ENCODE data around the gene WWOX.

Gene WWOX

DNA sequence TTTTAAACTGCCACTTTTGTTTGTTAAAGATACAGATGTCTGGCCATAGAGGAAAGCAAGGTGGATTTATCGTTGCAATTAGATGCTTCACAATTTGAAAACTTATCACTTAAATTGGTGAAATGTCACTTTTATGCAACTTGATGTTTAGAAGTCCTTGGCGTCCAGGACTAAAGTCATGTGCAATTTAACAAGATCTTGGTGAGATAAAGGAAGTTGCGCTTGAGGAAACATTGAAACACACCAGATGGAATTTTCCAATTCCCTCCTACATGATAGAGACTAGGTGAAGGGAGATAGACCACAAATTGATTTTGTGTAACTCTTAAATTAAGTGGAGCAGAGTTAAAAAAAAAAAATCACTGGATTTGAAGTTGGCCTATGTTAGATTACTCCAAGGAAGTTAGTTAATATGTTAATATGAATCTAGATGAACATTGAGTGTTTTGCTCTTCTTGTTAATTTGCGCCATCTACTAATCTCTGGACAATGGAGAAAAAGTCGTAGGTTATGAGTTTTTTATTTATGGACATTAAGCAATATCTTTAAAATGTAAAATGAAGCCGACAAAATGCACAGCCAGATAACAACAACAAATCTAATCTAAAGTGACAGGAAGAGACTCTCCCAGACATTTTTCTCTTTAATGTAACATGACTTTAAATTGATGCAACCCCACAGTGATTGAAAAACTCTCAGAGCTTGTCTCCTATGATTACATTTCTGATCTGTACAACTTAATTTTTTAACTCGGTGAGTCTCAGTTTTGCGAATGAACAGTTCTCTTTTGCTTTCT, 119.6 kb downstream of the WWOX start:
- no peaks in the 10 kb centered on the region for H3K9me3 ChIP-seq (replicated peaks; ENCODE audit: insufficient read depth, low read length)
- TF ChIP-seq EZH2phosphoT487 (IDR thresholded peaks at IDR 0.05; ENCODE audit: low read length), result no peak
- no peak for TF ChIP-seq EZH2 (optimal IDR thresholded peaks at IDR 0.05; ENCODE audit: low read depth, low read length)
- TF ChIP-seq, protein P1, sequence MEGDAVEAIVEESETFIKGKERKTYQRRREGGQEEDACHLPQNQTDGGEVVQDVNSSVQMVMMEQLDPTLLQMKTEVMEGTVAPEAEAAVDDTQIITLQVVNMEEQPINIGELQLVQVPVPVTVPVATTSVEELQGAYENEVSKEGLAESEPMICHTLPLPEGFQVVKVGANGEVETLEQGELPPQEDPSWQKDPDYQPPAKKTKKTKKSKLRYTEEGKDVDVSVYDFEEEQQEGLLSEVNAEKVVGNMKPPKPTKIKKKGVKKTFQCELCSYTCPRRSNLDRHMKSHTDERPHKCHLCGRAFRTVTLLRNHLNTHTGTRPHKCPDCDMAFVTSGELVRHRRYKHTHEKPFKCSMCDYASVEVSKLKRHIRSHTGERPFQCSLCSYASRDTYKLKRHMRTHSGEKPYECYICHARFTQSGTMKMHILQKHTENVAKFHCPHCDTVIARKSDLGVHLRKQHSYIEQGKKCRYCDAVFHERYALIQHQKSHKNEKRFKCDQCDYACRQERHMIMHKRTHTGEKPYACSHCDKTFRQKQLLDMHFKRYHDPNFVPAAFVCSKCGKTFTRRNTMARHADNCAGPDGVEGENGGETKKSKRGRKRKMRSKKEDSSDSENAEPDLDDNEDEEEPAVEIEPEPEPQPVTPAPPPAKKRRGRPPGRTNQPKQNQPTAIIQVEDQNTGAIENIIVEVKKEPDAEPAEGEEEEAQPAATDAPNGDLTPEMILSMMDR (IDR thresholded peaks at IDR 0.05; ENCODE audit: low read length), result no peak
- no peaks in the 10 kb centered on the region for H3K36me3 ChIP-seq (replicated peaks; ENCODE audit: insufficient read depth, low read length)
- no peak overlapping the region for H3K9ac ChIP-seq (ENCODE audit: low read length)
- no peak overlapping the region for H2AFZ ChIP-seq (ENCODE audit: low read length)
- no peak overlapping the region for H3K4me2 ChIP-seq (ENCODE audit: low read depth, low read length)
- no peak overlapping the region for H3K27ac ChIP-seq (ENCODE audit: low read length)
- no peaks in the 10 kb centered on the region for H4K20me1 ChIP-seq (ENCODE audit: insufficient read depth, low read length)
- no peaks in the 10 kb centered on the region for H3K9me2 ChIP-seq (replicated peaks; ENCODE audit: insufficient read depth, low read length)
- no peak for DNase-seq
- no peak overlapping the region for H3K4me3 ChIP-seq (ENCODE audit: low read length)
- H3K27me3 ChIP-seq (replicated peaks; ENCODE audit: insufficient read depth, low read length), result no peaks in the 10 kb centered on the region
- no peaks in the 10 kb centered on the region for H3F3A ChIP-seq (ENCODE audit: insufficient read depth, low read length)
- H3K4me1 ChIP-seq (ENCODE audit: low read length), result no peaks in the 10 kb centered on the region
- H3K79me2 ChIP-seq (ENCODE audit: low read length), result no peaks in the 10 kb centered on the region

GRCh38 chr16:78220571-78220970, 121.1 kb downstream of the WWOX start:
- no peak for DNase-seq
- Histone ChIP-seq H2AFZ (ENCODE audit: low read length) (no peak overlapping the region), H3K4me2 (ENCODE audit: low read depth, low read length) (no peak overlapping the region), H3F3A (ENCODE audit: insufficient read depth, low read length) (no peaks in the 10 kb centered on the region), H3K27me3 (replicated peaks; ENCODE audit: insufficient read depth, low read length) (no peaks in the 10 kb centered on the region), H3K36me3 (replicated peaks; ENCODE audit: insufficient read depth, low read length) (no peaks in the 10 kb centered on the region), H3K9me3 (replicated peaks; ENCODE audit: insufficient read depth, low read length) (no peaks in the 10 kb centered on the region), H4K20me1 (ENCODE audit: insufficient read depth, low read length) (no peaks in the 10 kb centered on the region), H3K4me3 (ENCODE audit: low read length) (no peak overlapping the region), H3K9ac (ENCODE audit: low read length) (no peak overlapping the region), H3K4me1 (ENCODE audit: low read length) (no peaks in the 10 kb centered on the region), H3K27ac (ENCODE audit: low read length) (no peak overlapping the region), H3K79me2 (ENCODE audit: low read length) (no peaks in the 10 kb centered on the region), H3K9me2 (replicated peaks; ENCODE audit: insufficient read depth, low read length) (no peaks in the 10 kb centered on the region)
- TF ChIP-seq EZH2 (optimal IDR thresholded peaks at IDR 0.05; ENCODE audit: low read depth, low read length), result no peak
- no peak for TF ChIP-seq EZH2phosphoT487 (IDR thresholded peaks at IDR 0.05; ENCODE audit: low read length)
- TF ChIP-seq, protein P1 (IDR thresholded peaks at IDR 0.05; ENCODE audit: low read length), result no peak

- H3K36me3 ChIP-seq (replicated peaks; ENCODE audit: insufficient read depth, low read length), result no peaks in the 10 kb centered on the region
- no peak overlapping the region for H3K4me2 ChIP-seq (ENCODE audit: low read depth, low read length)
- H3K4me1 ChIP-seq (ENCODE audit: low read length), result no peaks in the 10 kb centered on the region
- no peaks in the 10 kb centered on the region for H3K9me2 ChIP-seq (replicated peaks; ENCODE audit: insufficient read depth, low read length)
- H3K4me3 ChIP-seq (ENCODE audit: low read length), result no peak overlapping the region
- no peak overlapping the region for H3K27ac ChIP-seq (ENCODE audit: low read length)
- no peaks in the 10 kb centered on the region for H3K27me3 ChIP-seq (replicated peaks; ENCODE audit: insufficient read depth, low read length)
- no peaks in the 10 kb centered on the region for H3F3A ChIP-seq (ENCODE audit: insufficient read depth, low read length)
- H2AFZ ChIP-seq (ENCODE audit: low read length), result no peak overlapping the region
- no peaks in the 10 kb centered on the region for H4K20me1 ChIP-seq (ENCODE audit: insufficient read depth, low read length)
- no peak for DNase-seq
- no peak overlapping the region for H3K9ac ChIP-seq (ENCODE audit: low read length)
- H3K9me3 ChIP-seq (replicated peaks; ENCODE audit: insufficient read depth, low read length), result no peaks in the 10 kb centered on the region
- no peaks in the 10 kb centered on the region for H3K79me2 ChIP-seq (ENCODE audit: low read length)
- TF ChIP-seq, protein P1 (IDR thresholded peaks at IDR 0.05; ENCODE audit: low read length), result no peak
- TF ChIP-seq EZH2 (optimal IDR thresholded peaks at IDR 0.05; ENCODE audit: low read depth, low read length) (no peak), EZH2phosphoT487 (IDR thresholded peaks at IDR 0.05; ENCODE audit: low read length) (no peak)
Observed at GRCh38 chr16:78221892-78222291, 122.4 kb downstream of the WWOX start.

All from MM.1S (cell line).